A549 (cell line): ENCODE results near the gene ANKFN1. TPM values are rescaled to one million over a fixed set of nuclear protein-coding genes. Genes with fewer than 3 reads are reported as not detected.

Source experiments
- ATAC-seq, 2 experiments: fragments of 200-7000 bp in 1 of 2; fragments of >200 bp in 1 of 2; cut with Nextera tagmentation in 1 of 2; cut with Tn5 transposase in 1 of 2; 3 replicates each; pipeline versions ENCODE4 v1.8.0 to v1.9.1; 2018 to 2020; ENCODE audit warnings: mild to moderate bottlenecking in 1 of 2, moderate library complexity in 1 of 2
- CTCF ChIA-PET: fragments of 300-600 bp; sonication (Branson Sonifier 250); formaldehyde crosslinking; extraction: SDS; loops from one replicate; lab custom pipeline; 2021; ENCODE audit warnings: antibody characterized with exemption, inconsistent platforms; lab: Yijun Ruan, JAX
- POLR2A ChIA-PET: fragments of 350-600 bp; formaldehyde crosslinking; extraction: SDS; loops from one replicate; lab custom pipeline; 2021; ENCODE audit warnings: antibody characterized with exemption, inconsistent platforms; lab: Yijun Ruan, JAX
- DNase-seq, 2 experiments: peaks; one replicate each; pipeline versions ENCODE4 v3.0.0 to v3.0.0-alpha.2; 2011 to 2016; ENCODE audit warnings: low read depth in 1 of 2, low spot score in 1 of 2
- FAIRE-seq: peaks from 2 replicates; lab custom pipeline; 2011; peaks lifted over from hg19 to GRCh38; lab: Jason Lieb, UNC
- H3K27ac ChIP-seq, 2 experiments: fragments of >200 bp; sonication (Bioruptor Twin); formaldehyde crosslinking; 3 replicates each; pipeline ENCODE4 v1.5.1; 2016 to 2017
- H3K4me1 ChIP-seq: fragments of >200 bp; sonication (Bioruptor Twin); formaldehyde crosslinking; 3 replicates; pipeline ENCODE4 v1.6.1; 2016
- H3K4me2 ChIP-seq: fragments of >200 bp; sonication (Bioruptor Twin); formaldehyde crosslinking; 3 replicates; pipeline ENCODE4 v1.6.1; 2016
- H3K4me3 ChIP-seq: fragments of >200 bp; sonication (Bioruptor Twin); formaldehyde crosslinking; 3 replicates; pipeline ENCODE4 v1.5.1; 2016
- H3K9me3 ChIP-seq: fragments of >200 bp; sonication (Bioruptor Twin); formaldehyde crosslinking; 3 replicates; pipeline ENCODE4 v1.6.1; 2016
- BHLHE40 ChIP-seq: IDR thresholded peaks from 2 replicates; pipeline ENCODE4 v1.6.1; 2012; ENCODE audit warnings: low read depth, low read length, inconsistent platforms
- CHD2 ChIP-seq: fragments of 150-350 bp; IDR thresholded peaks from 2 replicates; pipeline ENCODE4 v1.6.1; 2014; ENCODE audit warnings: low read length; ENCODE audit not compliant: partially characterized antibody
- EHF ChIP-seq: fragments of 250-450 bp; sonication (Bioruptor Pico); IDR thresholded peaks from 2 replicates; pipeline ENCODE4 v1.5.0; 2020; ENCODE audit warnings: mild to moderate bottlenecking
- EHMT2 ChIP-seq: fragments of 200-600 bp; sonication (generic); IDR thresholded peaks from 2 replicates; pipeline ENCODE4 v1.6.1; 2016; ENCODE audit warnings: antibody characterized with exemption, low read depth, mild to moderate bottlenecking, moderate library complexity
- EP300 ChIP-seq, 2 experiments: fragments of >200 bp; sonication (Bioruptor Twin); formaldehyde crosslinking; IDR thresholded peaks; 2 replicates in 1 of 2; 3 replicates in 1 of 2; pipeline ENCODE4 v1.6.1; 2016 to 2017
- FOSB ChIP-seq: fragments of 250-450 bp; sonication (Bioruptor Pico); IDR thresholded peaks from 2 replicates; pipeline ENCODE4 v1.5.0; 2020; ENCODE audit warnings: mild to moderate bottlenecking, moderate library complexity
- FOXS1 ChIP-seq: fragments of 250-450 bp; sonication (Bioruptor Pico); IDR thresholded peaks from 2 replicates; pipeline ENCODE4 v1.5.0; 2020; ENCODE audit warnings: mild to moderate bottlenecking, moderate library complexity
- GATA3 ChIP-seq: IDR thresholded peaks from 2 replicates; pipeline ENCODE4 v1.6.1; 2012; ENCODE audit warnings: borderline replicate concordance
- HDAC2 ChIP-seq: fragments of 200-600 bp; sonication (generic); IDR thresholded peaks from 2 replicates; pipeline ENCODE4 v1.6.1; 2016
- HOXA7 ChIP-seq: fragments of 250-450 bp; sonication (Bioruptor Pico); IDR thresholded peaks from 2 replicates; pipeline ENCODE4 v1.5.0; 2020; ENCODE audit warnings: mild to moderate bottlenecking, moderate library complexity
- JUNB ChIP-seq: fragments of >200 bp; sonication (Bioruptor Twin); formaldehyde crosslinking; IDR thresholded peaks from 2 replicates; pipeline ENCODE4 v1.6.1; 2016
- MAFK ChIP-seq: fragments of 450-650 bp; IDR thresholded peaks from 2 replicates; pipeline ENCODE4 v1.6.1; 2014; ENCODE audit not compliant: partially characterized antibody
- MAZ ChIP-seq: fragments of 150-350 bp; IDR thresholded peaks from 2 replicates; pipeline ENCODE4 v1.6.1; 2014; ENCODE audit warnings: antibody characterized with exemption, low read depth, low read length, borderline replicate concordance
- MYC ChIP-seq: IDR thresholded peaks from 2 replicates; pipeline ENCODE4 v1.6.1; 2012; ENCODE audit warnings: mild to moderate bottlenecking, inconsistent platforms, low read length, improper control_type of control experiment, borderline replicate concordance
- NPAS2 ChIP-seq: fragments of 250-450 bp; sonication (Bioruptor Pico); IDR thresholded peaks from 2 replicates; pipeline ENCODE4 v1.8.0; 2022; ENCODE audit warnings: mild to moderate bottlenecking, moderate library complexity, borderline replicate concordance
- NR3C1 ChIP-seq: fragments of >200 bp; sonication (Bioruptor Twin); formaldehyde crosslinking; IDR thresholded peaks from 3 replicates; pipeline ENCODE4 v1.6.1; 2017
- PHF8 ChIP-seq: fragments of 200-600 bp; sonication (generic); IDR thresholded peaks from 2 replicates; pipeline ENCODE4 v1.6.1; 2016; ENCODE audit warnings: low read depth, mild to moderate bottlenecking, antibody characterized with exemption, moderate library complexity, borderline replicate concordance
- POLR2A ChIP-seq: IDR thresholded peaks from 2 replicates; pipeline ENCODE4 v1.6.1; 2012; ENCODE audit warnings: mild to moderate bottlenecking, low read length
- POLR2AphosphoS2 ChIP-seq: conservative IDR thresholded peaks from 2 replicates; pipeline ENCODE4 v1.6.1; 2012; ENCODE audit warnings: low read length, improper control_type of control experiment, inconsistent platforms
- RAD21 ChIP-seq, 2 experiments: fragments of >200 bp in 1 of 2; sonication (Bioruptor Twin) in 1 of 2; formaldehyde crosslinking in 1 of 2; IDR thresholded peaks in 1 of 2; conservative IDR thresholded peaks in 1 of 2; 2 replicates in 1 of 2; 3 replicates in 1 of 2; pipeline ENCODE4 v1.6.1; 2012 to 2018; ENCODE audit warnings: inconsistent platforms in 1 of 2
- RCOR1 ChIP-seq: fragments of 150-350 bp; IDR thresholded peaks from 2 replicates; pipeline ENCODE4 v1.6.1; 2014; ENCODE audit warnings: antibody characterized with exemption, low read length, low read depth
- SMC3 ChIP-seq: fragments of >200 bp; sonication (Bioruptor Twin); formaldehyde crosslinking; IDR thresholded peaks from 3 replicates; pipeline ENCODE4 v1.6.1; 2018; ENCODE audit warnings: inconsistent platforms
- SREBF2 ChIP-seq: fragments of 450-650 bp; IDR thresholded peaks from 2 replicates; pipeline ENCODE4 v1.6.1; 2014; ENCODE audit warnings: mild to moderate bottlenecking, moderate library complexity
- TP53 ChIP-seq: fragments of 250-450 bp; sonication (Bioruptor Pico); IDR thresholded peaks from 2 replicates; pipeline ENCODE4 v1.5.0; 2021; ENCODE audit warnings: mild to moderate bottlenecking, moderate library complexity
- ZC3H11A ChIP-seq: fragments of 450-650 bp; IDR thresholded peaks from 2 replicates; pipeline ENCODE4 v1.6.1; 2014; ENCODE audit warnings: antibody characterized with exemption, mild to moderate bottlenecking
- ZFP36 ChIP-seq: fragments of 450-650 bp; IDR thresholded peaks from 2 replicates; pipeline ENCODE4 v1.6.1; 2014; ENCODE audit warnings: borderline replicate concordance; ENCODE audit not compliant: partially characterized antibody
- ZNF302 ChIP-seq: fragments of 250-450 bp; sonication (Bioruptor Pico); IDR thresholded peaks from 2 replicates; pipeline ENCODE4 v1.9.0; 2021; ENCODE audit warnings: inconsistent platforms, mild to moderate bottlenecking, moderate library complexity
- WGBS: methylation state at CpG from one replicate; pipeline ENCODE4 v1.1.6; 2017; ENCODE audit errors: missing lambda C conversion rate; 5-methylcytosine and 5-hydroxymethylcytosine counted together
- polyA plus RNA-seq, 4 experiments: library from polyadenylated mRNA; depleted of rRNA in 3 of 4; stranded (reverse); fragments of >200 nt; fragmentation: RNase III in 1 of 4; extraction: RNeasy Plus Mini Kit Qiagen cat#74134 plus additional on column Dnase treatment in 1 of 4; gene quantifications; 2 replicates in 3 of 4; 3 replicates in 1 of 4; pipeline ENCODE4 v1.2.3, GENCODE V29; 2011 to 2017
- TF ChIP-seq, protein P1 (sequence below): fragments of >200 bp; sonication (Bioruptor Twin); formaldehyde crosslinking; IDR thresholded peaks from 2 replicates; pipeline ENCODE4 v1.6.1; 2016
- TF ChIP-seq, protein P2 (sequence below): fragments of 250-450 bp; sonication (Bioruptor Pico); IDR thresholded peaks from 2 replicates; pipeline ENCODE4 v1.5.0; 2021; ENCODE audit warnings: mild to moderate bottlenecking, moderate library complexity, borderline replicate concordance
- TF ChIP-seq, protein P3 (sequence below): IDR thresholded peaks from 2 replicates; pipeline ENCODE4 v1.6.1; 2012; ENCODE audit warnings: low read depth, borderline replicate concordance
- TF ChIP-seq, protein P4 (sequence below): IDR thresholded peaks from 2 replicates; pipeline ENCODE4 v1.6.1; 2012

Gene ANKFN1
- polyA plus RNA-seq, 2 of the 4 experiments (the other 2 are of a cell fraction), result 0.37 TPM; not detected in 1

DNA sequence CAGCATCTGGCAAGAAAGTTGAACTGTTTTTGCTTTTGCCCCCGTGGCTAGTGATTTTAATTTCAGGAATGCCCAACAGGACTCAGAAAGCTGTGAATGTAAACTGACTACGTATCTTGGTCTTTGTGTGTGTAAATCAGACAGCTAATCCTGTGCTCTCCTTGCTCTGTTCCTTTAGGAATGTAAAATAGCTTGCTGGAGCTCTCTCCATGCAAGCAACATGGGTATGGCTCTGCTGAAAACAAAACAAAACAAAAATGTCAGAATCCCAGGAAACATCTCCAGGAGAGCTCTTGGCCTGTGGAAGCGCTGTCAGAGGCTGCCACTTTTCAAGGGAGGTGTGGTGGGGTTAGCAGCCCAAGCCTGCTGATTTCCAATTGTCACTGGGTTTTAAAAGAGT lies 278.5 kb downstream of the ANKFN1 start:
- ATAC-seq (no peak), DNase-seq (no peak), FAIRE-seq (no peak)
- Histone ChIP-seq H3K9me3 (no peaks in the 10 kb centered on the region), H3K27ac (no peak overlapping the region), H3K4me1 (no peaks in the 10 kb centered on the region), H3K4me2 (no peak overlapping the region), H3K4me3 (no peak overlapping the region)
- POLR2A ChIA-PET, result no interaction called here
- 16% methylated on average over 3 of the region's 3 CpGs for WGBS
- TF ChIP-seq RAD21 (conservative IDR thresholded peaks at IDR 0.05 in 1 of 2, IDR thresholded peaks at IDR 0.05 in 1 of 2) (no peak), SMC3 (no peak), RCOR1 (no peak), GATA3 (no peak), POLR2A (no peak), MAFK (no peak), HOXA7 (CRISPR knock-in tag) (no peak), PHF8 (no peak), SREBF2 (no peak), JUNB (no peak), FOSB (no peak), CHD2 (no peak)
- TF ChIP-seq, protein P1, sequence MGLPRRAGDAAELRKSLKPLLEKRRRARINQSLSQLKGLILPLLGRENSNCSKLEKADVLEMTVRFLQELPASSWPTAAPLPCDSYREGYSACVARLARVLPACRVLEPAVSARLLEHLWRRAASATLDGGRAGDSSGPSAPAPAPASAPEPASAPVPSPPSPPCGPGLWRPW, result no peak
- TF ChIP-seq, all 56 proteins: peak for 0
- CTCF ChIA-PET, result interaction anchor here (0.6 kb wide), 1 partner anchor 1366 kb away, joined by 3 read pairs; no protein-coding TSS in a partner anchor

DNA sequence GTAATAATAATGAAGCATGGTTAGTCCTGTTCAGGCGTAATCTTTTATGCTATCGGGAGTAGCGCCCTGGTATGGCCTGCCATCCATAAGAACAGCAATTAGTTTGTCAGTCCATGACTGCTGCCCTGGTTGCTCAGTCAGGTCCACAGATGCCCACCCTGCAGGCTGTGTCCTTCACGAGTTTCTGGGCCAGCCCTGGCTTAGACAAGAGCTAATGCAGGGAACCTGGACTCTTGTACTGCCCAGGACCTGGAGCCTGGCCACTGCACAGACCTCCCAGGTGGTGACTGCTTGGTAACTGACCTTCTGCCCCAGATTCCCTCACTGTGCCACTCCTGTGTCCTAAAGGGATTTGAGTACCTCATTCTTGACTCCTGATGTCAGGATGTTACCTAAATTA lies 279.2 kb downstream of the ANKFN1 start:
- no peak overlapping the region for H3K4me2 ChIP-seq
- TF ChIP-seq NR3C1 (no peak), POLR2AphosphoS2 (no peak), ZFP36 (no peak), TP53 (CRISPR knock-in tag) (no peak), ZC3H11A (no peak), EP300 (IDR thresholded peaks at IDR 0.05) (no peak), SMC3 (no peak), FOXS1 (no peak), EHMT2 (no peak), MYC (no peak), NPAS2 (CRISPR knock-in tag) (no peak), HDAC2 (no peak), EHF (CRISPR knock-in tag) (no peak), BHLHE40 (no peak), MAZ (no peak), ZNF302 (CRISPR knock-in tag) (no peak)
- TF ChIP-seq, protein P2, sequence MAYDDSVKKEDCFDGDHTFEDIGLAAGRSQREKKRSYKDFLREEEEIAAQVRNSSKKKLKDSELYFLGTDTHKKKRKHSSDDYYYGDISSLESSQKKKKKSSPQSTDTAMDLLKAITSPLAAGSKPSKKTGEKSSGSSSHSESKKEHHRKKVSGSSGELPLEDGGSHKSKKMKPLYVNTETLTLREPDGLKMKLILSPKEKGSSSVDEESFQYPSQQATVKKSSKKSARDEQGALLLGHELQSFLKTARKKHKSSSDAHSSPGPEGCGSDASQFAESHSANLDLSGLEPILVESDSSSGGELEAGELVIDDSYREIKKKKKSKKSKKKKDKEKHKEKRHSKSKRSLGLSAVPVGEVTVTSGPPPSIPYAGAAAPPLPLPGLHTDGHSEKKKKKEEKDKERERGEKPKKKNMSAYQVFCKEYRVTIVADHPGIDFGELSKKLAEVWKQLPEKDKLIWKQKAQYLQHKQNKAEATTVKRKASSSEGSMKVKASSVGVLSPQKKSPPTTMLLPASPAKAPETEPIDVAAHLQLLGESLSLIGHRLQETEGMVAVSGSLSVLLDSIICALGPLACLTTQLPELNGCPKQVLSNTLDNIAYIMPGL (CRISPR knock-in tag), result no peak
- TF ChIP-seq, protein P3, sequence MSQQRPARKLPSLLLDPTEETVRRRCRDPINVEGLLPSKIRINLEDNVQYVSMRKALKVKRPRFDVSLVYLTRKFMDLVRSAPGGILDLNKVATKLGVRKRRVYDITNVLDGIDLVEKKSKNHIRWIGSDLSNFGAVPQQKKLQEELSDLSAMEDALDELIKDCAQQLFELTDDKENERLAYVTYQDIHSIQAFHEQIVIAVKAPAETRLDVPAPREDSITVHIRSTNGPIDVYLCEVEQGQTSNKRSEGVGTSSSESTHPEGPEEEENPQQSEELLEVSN, result no peak
- TF ChIP-seq, protein P4, sequence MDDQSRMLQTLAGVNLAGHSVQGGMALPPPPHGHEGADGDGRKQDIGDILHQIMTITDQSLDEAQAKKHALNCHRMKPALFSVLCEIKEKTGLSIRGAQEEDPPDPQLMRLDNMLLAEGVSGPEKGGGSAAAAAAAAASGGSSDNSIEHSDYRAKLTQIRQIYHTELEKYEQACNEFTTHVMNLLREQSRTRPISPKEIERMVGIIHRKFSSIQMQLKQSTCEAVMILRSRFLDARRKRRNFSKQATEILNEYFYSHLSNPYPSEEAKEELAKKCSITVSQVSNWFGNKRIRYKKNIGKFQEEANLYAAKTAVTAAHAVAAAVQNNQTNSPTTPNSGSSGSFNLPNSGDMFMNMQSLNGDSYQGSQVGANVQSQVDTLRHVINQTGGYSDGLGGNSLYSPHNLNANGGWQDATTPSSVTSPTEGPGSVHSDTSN, result no peak
- no peak overlapping the region for H3K4me3 ChIP-seq
- POLR2A ChIA-PET, result no interaction called here
- WGBS, result 61% methylated on average over 4 of the region's 4 CpGs
- H3K9me3 ChIP-seq, result no peaks in the 10 kb centered on the region
- no peak for ATAC-seq
- H3K27ac ChIP-seq, result no peak overlapping the region
- H3K4me1 ChIP-seq, result no peaks in the 10 kb centered on the region
- no peak for FAIRE-seq
- CTCF ChIA-PET, result no interaction called here
- DNase-seq, result no peak
